ENCODE results near the gene MRPL20. TPM values are rescaled to one million over a fixed set of nuclear protein-coding genes. Genes with fewer than 3 reads are reported as not detected.
"Not testable (repeated sequence)": the region's sequence is repeated elsewhere in the genome, so short reads cannot be mapped to it uniquely, and the experiment has no call there.

MRPL20 gene
- polyA plus RNA-seq, 3 donors: 116 to 128 (median 120) TPM

GRCh38 chr1:1391225-1391624 is 15.9 kb downstream of the MRPL20 start:
- DNase-seq: no peak

DNA sequence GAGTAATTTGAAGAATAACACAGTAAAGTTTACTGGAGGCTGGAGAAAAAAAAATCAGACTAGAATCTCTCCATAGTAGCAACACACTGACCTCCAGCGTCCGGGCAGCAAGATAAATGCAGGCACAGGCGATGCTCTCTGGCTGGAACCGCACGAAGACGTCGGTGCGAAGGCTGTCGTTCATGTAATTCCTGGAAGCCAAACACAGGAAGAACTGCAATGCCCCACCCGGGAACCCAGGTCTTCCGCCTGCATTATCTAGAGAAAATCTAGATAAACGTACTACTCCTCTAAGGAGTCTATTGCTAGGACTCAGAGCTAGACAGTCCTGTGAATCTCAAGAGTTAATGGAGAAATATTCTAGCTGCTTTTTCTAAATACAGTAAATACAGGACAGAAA is 16.4 kb downstream of the MRPL20 start:
- DNase-seq: no peak

DNA sequence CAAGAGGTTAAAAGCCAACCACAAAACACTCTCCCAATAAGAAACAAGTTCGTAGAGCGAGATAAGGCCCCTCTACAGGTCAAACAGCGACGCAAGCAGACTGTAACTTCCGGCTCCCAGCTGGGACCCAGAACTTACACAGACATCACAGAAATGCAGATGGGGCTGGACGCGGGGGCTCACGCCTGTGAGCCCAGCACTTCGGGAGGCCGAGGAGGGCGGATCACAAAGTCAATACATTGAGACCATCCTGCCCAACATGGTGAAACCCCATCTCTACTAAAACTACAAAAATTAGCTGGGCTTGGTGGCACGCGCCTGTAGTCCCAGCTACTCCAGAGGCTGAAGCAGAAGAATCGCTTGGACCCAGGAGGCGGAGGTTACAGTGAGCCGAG is 19.0 kb downstream of the MRPL20 start:
- DNase-seq: no peak

DNA sequence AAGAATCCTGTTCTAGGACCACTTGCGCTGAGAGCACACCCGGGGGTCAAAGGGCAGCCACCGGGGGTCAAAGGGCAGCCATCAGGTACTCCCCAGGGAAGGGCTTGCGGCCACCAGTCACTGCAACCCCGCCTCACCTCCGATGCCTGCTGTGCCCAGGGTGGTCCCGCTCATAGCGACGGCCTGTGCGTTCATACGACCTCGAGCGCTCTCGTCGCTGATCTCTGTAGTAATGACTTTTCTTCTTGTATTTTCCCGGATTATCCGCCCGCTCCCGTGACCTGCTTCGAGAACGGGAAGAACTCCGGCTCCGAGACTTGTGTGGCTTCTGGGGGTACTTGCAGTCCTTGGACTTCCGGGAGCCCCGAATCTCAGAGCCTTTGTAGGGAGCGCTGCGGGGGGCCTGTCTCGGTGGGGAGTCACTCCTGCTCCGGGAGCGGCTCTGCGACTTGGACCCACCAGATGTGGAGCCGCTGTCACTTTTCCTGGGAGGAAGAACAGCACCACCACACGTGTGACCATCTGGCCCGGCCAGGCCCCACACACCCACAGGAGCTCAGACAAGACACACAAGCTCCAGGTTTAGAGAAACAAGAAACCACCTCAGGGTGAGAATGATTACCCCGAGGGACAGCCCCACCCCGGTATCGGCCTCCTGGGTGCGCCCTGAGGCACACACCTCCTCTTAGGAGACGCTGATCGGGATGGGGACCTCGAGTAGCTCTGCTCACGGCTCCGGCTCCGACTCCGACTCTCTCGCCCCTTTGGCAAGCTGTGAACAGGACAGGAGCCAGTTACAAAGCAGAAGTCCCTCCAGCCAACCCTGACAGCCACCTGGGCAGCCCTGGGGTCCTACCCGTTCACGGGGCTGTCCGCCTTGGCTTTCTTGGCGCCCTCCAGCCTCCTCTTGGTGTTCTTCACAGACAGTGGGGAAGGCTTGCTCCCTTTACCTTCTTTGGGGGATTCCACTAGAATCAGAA is 19.7 kb downstream of the MRPL20 start:
- DNase-seq: no peak

- no peak for DNase-seq
Observed at GRCh38 chr1:1385931-1386330, 21.2 kb downstream of the MRPL20 start.

GRCh38 chr1:1385339-1385738 is 21.8 kb downstream of the MRPL20 start:
- not testable (repeated sequence) for DNase-seq

- no peak for DNase-seq
Observed at GRCh38 chr1:1381294-1381693, 25.8 kb downstream of the MRPL20 start.

GRCh38 chr1:1380860-1381259 is 26.2 kb downstream of the MRPL20 start:
- no peak for DNase-seq

DNA sequence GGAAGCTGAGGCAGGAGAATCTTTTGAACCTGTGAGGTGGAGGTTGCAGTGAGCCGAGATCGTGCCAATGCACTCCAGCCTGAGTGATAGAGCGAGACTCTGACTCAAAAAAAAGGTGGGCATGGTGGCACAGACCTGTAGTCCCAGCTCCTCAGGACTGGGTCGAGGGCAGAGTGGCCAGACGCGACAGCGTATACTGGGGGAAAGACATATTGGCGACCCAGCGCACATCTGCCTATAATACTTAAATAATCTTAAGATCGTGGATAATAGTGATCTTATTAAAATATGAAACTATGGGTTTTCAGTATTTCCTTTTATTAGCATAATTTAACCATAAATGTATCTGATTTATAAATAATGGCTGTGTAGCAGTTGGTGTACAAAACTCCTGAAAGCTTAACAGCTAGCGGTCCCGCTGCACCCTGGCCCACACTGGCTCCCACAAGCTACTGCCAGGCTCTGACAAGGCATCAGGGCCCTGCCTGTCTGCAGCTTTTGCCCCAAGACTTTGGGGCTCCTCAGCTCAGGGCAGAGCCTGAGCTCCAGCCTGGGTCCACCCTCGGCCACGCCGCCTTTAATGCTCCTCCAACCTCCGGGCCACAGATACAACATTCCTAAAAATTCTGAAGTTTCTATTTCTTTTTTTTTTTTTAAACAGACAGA is 29.4 kb downstream of the MRPL20 start:
- no peak for DNase-seq

GRCh38 chr1:1376551-1377226 is 30.4 kb downstream of the MRPL20 start:
- DNase-seq: no peak

DNA sequence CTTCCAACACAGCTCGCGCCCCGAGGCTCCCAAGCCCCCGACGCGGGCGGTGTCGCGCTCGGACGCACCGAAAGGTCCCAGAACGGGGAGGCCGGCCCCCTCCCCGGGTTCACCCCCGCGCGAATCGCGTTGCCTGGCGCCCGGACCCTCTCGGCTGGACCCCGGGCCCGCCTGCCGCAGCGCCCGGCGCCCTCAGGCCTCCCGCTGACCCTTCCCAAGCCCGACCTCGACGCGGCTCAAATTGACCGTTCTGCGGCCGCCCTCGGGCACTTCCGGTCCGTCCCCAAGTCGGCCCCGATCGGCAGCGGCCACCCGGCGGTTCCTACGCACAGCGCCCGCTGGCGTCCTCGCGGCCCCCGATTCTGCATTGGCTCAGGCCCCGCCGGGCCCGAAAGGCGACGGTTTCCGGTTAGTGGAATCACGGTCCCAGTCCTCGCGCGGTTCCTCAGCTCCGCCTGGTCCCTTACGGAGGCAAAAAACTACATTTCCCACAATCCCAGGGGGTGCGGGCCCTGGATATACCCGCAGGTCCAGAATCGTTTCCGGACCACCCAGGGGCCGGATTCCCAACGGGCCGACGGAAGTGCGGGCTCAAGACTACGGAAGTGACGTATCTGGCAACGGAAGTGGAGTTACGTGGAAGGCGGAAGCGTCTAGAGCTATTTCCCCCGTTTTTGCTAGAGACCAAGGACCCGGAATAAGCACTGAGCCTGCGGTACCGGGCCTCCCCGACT is 32.0 kb downstream of the MRPL20 start, which contains the start of gene AURKAIP1:
TSS of gene AURKAIP1 (minus strand) at position 279 of the 734 bp plus-strand sequence. CDS start 451 bp downstream, outside the sequence.
- peak; percentile 100 for DNase-seq

DNA sequence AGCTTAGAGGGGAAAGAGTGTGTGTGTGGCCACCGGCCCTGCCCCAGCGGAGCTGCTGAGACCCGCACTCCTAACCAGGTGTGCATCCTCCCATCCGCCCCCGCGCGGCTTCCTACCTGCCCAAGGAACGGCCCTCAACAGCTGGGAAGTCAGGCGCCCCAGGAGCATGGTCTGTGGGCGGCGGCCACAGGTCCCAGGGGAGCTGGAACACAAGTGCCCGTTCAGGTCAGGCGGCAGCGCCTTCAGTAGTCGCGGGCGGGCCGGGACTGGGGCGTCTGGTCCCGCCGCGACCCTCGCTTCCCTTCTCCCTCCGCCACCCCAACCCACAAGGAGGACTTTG is 32.5 kb downstream of the MRPL20 start:
- DNase-seq: no peak

- DNase-seq: no peak
Observed at GRCh38 chr1:1373815-1374588, 33.1 kb downstream of the MRPL20 start.

GRCh38 chr1:1373051-1373814 is 33.9 kb downstream of the MRPL20 start:
- no peak for DNase-seq

GRCh38 chr1:1371746-1372711 is 35.1 kb downstream of the MRPL20 start:
- no peak for DNase-seq

GRCh38 chr1:1371364-1371745 is 35.7 kb downstream of the MRPL20 start:
- no peak for DNase-seq

- DNase-seq: no peak
Observed at GRCh38 chr1:1370771-1371300, 36.3 kb downstream of the MRPL20 start.

GRCh38 chr1:1370094-1370493 is 37.0 kb downstream of the MRPL20 start:
- not testable (repeated sequence) for DNase-seq

DNA sequence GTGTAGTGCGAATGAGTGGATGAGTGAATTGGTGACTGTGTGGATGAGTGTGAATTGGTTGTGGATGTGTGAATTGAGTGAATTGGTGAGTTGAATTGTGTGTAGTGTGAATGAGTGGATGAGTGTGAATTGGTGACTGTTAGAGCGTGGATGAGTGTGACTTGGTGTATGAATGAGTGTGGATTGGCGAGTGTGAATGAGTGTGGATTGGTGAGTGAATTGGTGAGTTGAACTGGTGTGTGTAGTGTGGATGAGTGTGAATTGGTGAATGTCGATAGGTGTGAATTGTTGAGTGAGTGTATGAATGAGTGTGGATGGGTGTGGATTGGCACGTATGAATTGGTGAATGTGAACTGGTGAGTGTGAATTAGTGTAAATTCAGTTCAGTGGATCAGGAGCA is 39.8 kb downstream of the MRPL20 start:
- no peak for DNase-seq

All from renal pelvis (tissue), 4 donors.